SK-N-SH treated with all-trans-retinoic acid at 6 μM for 48 hours (cell line): ENCODE measurements around the gene SARNP.

Experiments used
- ATAC-seq: fragments of 200-7000 bp; cut with Tn5 transposase; 3 replicates; pipeline ENCODE4 v1.9.1; 2020; ENCODE audit warnings: mild to moderate bottlenecking, moderate library complexity
- ARNTL ChIP-seq: fragments of 450-650 bp; formaldehyde crosslinking; IDR thresholded peaks from 2 replicates; pipeline ENCODE4 v1.5.0; 2020; ENCODE audit warnings: low read depth, mild to moderate bottlenecking, moderate library complexity, borderline replicate concordance
- BACH2 ChIP-seq: fragments of 250-450 bp; sonication (Bioruptor Pico); IDR thresholded peaks from 2 replicates; pipeline ENCODE4 v1.9.0; 2021; ENCODE audit warnings: mild to moderate bottlenecking, borderline replicate concordance
- CSDC2 ChIP-seq: fragments of 250-450 bp; sonication (Bioruptor Pico); IDR thresholded peaks from 2 replicates; pipeline ENCODE4 v1.5.0; 2020; ENCODE audit warnings: mild to moderate bottlenecking, moderate library complexity
- ESRRG ChIP-seq: fragments of 250-450 bp; sonication (Bioruptor Pico); IDR thresholded peaks from 2 replicates; pipeline ENCODE4 v1.6.1; 2021; ENCODE audit warnings: mild to moderate bottlenecking
- GLIS3 ChIP-seq: fragments of 250-450 bp; sonication (Bioruptor Pico); IDR thresholded peaks from 2 replicates; pipeline ENCODE4 v1.5.0; 2020; ENCODE audit warnings: mild to moderate bottlenecking, moderate library complexity
- ISL1 ChIP-seq: fragments of 250-450 bp; sonication (Bioruptor Pico); IDR thresholded peaks from 2 replicates; pipeline ENCODE4 v2.1.2; 2022; ENCODE audit warnings: mild to moderate bottlenecking, moderate library complexity
- OSR1 ChIP-seq: fragments of 250-450 bp; sonication (Bioruptor Pico); IDR thresholded peaks from 2 replicates; pipeline ENCODE4 v1.8.0; 2022; ENCODE audit warnings: moderate library complexity, mild to moderate bottlenecking, inconsistent platforms
- PPARA ChIP-seq: fragments of 250-450 bp; sonication (Bioruptor Pico); IDR thresholded peaks from 2 replicates; pipeline ENCODE4 v1.5.0; 2020; ENCODE audit warnings: mild to moderate bottlenecking, borderline replicate concordance
- RARB ChIP-seq: fragments of 250-450 bp; sonication (Bioruptor Pico); IDR thresholded peaks from 2 replicates; pipeline ENCODE4 v1.8.0; 2021; ENCODE audit warnings: mild to moderate bottlenecking, moderate library complexity
- SNAI2 ChIP-seq: fragments of 250-450 bp; sonication (Bioruptor Pico); IDR thresholded peaks from 2 replicates; pipeline ENCODE4 v1.5.0; 2020; ENCODE audit warnings: mild to moderate bottlenecking, moderate library complexity
- TCF4 ChIP-seq: fragments of 250-450 bp; sonication (Bioruptor Pico); IDR thresholded peaks from 2 replicates; pipeline ENCODE4 v1.8.0; 2021; ENCODE audit warnings: mild to moderate bottlenecking, moderate library complexity, borderline replicate concordance
- TOX ChIP-seq: fragments of 250-450 bp; sonication (Bioruptor Pico); IDR thresholded peaks from 2 replicates; pipeline ENCODE4 v1.8.0; 2021; ENCODE audit warnings: mild to moderate bottlenecking, moderate library complexity, borderline replicate concordance
- ZC3H10 ChIP-seq: fragments of 250-450 bp; sonication (Bioruptor Pico); IDR thresholded peaks from 2 replicates; pipeline ENCODE4 v1.5.1; 2021; ENCODE audit warnings: mild to moderate bottlenecking, moderate library complexity
- ZFP30 ChIP-seq: fragments of 450-650 bp; formaldehyde crosslinking; IDR thresholded peaks from 2 replicates; pipeline ENCODE4 v1.5.0; 2022; ENCODE audit warnings: mild to moderate bottlenecking, moderate library complexity
- TF ChIP-seq, protein P1 (sequence below): fragments of 250-450 bp; sonication (Bioruptor Pico); IDR thresholded peaks from 2 replicates; pipeline ENCODE4 v1.8.0; 2020; ENCODE audit warnings: mild to moderate bottlenecking, moderate library complexity, borderline replicate concordance
- TF ChIP-seq, protein P2 (sequence below): fragments of 250-450 bp; sonication (Bioruptor Pico); IDR thresholded peaks from 2 replicates; pipeline ENCODE4 v1.5.1; 2020; ENCODE audit warnings: low read depth, mild to moderate bottlenecking, moderate library complexity
- TF ChIP-seq, protein P3 (sequence below): fragments of 250-450 bp; sonication (Bioruptor Pico); IDR thresholded peaks from 2 replicates; pipeline ENCODE4 v1.8.0; 2021; ENCODE audit warnings: low read depth, mild to moderate bottlenecking, moderate library complexity, borderline replicate concordance
- TF ChIP-seq, protein P4 (sequence below): fragments of 250-450 bp; sonication (Bioruptor Pico); IDR thresholded peaks from 2 replicates; pipeline ENCODE4 v1.5.1; 2021; ENCODE audit warnings: mild to moderate bottlenecking, moderate library complexity
- TF ChIP-seq, protein P5 (sequence below): fragments of 250-450 bp; sonication (Bioruptor Pico); IDR thresholded peaks from 2 replicates; pipeline ENCODE4 v1.5.0; 2020; ENCODE audit warnings: mild to moderate bottlenecking, moderate library complexity

Gene SARNP

DNA sequence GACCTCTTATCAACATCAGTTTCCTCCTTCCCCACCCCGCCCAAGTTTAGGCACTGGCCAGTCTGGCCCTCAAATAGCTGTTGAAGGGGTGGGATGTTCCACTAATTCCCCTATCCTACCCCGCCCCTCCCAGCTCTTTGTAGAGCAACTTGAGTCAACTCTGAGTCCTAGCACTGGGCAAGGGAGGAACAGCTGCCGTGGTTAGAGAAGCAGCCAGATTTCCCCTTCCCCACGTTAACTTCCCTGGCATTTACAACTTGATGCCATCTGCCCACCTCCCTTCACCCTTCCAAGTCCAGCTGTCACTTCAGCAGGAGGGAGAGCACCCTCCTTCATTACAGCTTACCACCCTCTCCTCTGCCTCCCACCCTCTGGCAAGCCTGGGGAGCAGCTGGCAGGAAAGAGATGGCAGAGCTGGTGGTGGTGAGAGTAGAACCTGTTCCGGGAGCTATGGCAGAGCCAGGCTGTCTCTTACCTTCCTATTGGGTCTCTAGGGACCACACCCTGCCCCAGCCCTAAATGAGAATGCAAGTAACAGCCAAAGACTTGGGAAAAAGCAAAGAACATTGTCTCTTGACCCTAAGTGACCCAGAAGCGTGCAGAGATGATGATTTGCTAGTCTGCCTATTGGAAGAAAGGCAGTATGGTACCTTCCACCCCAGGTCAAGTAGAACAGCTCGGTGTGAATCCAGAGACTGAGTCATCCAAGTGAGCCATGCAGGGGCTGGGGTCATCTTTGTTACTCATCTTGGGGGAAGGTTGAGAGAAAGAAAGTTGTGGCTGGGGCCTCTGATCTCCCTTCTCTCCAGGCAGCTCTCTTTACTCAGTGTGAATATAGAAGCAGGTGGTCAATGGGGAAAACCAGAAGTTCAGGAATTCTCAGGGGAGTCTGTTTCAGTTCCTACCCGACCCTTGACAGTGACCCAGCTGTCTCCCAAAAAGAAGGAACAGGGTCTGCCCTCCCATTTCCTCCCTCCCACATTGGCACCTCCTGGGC lies 100.2 kb downstream of the SARNP start:
- TF ChIP-seq GLIS3 (CRISPR knock-in tag) (no peak), PPARA (CRISPR knock-in tag) (no peak)
- TF ChIP-seq, protein P1, sequence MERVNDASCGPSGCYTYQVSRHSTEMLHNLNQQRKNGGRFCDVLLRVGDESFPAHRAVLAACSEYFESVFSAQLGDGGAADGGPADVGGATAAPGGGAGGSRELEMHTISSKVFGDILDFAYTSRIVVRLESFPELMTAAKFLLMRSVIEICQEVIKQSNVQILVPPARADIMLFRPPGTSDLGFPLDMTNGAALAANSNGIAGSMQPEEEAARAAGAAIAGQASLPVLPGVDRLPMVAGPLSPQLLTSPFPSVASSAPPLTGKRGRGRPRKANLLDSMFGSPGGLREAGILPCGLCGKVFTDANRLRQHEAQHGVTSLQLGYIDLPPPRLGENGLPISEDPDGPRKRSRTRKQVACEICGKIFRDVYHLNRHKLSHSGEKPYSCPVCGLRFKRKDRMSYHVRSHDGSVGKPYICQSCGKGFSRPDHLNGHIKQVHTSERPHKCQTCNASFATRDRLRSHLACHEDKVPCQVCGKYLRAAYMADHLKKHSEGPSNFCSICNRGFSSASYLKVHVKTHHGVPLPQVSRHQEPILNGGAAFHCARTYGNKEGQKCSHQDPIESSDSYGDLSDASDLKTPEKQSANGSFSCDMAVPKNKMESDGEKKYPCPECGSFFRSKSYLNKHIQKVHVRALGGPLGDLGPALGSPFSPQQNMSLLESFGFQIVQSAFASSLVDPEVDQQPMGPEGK (CRISPR knock-in tag), result no peak
- no peak for ATAC-seq

DNA sequence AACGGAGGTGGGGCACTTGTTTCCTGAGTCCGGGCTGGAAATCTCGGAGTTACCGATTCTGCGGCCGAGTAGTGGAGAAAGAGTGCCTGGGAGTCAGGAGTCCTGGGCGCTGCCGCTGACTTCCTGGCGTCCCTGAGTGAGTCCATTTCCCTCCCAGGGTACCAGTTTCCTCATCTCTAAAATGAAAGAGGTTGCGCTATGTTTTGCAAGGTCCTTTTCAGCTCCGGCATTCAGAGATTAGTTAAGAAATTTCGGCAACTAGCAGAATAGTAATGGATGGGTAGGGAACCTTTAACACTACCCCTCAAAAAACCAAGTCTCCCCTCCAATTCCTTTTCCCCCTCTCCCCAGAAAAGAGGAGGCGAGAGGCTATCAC lies 101.0 kb downstream of the SARNP start:
- TF ChIP-seq TCF4 (CRISPR knock-in tag), result no peak
- no peak for TF ChIP-seq ESRRG
- TF ChIP-seq, protein P2, sequence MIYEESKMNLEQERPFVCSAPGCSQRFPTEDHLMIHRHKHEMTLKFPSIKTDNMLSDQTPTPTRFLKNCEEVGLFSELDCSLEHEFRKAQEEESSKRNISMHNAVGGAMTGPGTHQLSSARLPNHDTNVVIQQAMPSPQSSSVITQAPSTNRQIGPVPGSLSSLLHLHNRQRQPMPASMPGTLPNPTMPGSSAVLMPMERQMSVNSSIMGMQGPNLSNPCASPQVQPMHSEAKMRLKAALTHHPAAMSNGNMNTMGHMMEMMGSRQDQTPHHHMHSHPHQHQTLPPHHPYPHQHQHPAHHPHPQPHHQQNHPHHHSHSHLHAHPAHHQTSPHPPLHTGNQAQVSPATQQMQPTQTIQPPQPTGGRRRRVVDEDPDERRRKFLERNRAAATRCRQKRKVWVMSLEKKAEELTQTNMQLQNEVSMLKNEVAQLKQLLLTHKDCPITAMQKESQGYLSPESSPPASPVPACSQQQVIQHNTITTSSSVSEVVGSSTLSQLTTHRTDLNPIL (CRISPR knock-in tag), result no peak
- TF ChIP-seq ZC3H10 (CRISPR knock-in tag), result no peak
- TF ChIP-seq, protein P3, sequence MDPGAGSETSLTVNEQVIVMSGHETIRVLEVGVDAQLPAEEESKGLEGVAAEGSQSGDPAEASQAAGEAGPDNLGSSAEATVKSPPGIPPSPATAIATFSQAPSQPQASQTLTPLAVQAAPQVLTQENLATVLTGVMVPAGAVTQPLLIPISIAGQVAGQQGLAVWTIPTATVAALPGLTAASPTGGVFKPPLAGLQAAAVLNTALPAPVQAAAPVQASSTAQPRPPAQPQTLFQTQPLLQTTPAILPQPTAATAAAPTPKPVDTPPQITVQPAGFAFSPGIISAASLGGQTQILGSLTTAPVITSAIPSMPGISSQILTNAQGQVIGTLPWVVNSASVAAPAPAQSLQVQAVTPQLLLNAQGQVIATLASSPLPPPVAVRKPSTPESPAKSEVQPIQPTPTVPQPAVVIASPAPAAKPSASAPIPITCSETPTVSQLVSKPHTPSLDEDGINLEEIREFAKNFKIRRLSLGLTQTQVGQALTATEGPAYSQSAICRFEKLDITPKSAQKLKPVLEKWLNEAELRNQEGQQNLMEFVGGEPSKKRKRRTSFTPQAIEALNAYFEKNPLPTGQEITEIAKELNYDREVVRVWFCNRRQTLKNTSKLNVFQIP (CRISPR knock-in tag), result no peak
- ATAC-seq, result peak; percentile 13

DNA sequence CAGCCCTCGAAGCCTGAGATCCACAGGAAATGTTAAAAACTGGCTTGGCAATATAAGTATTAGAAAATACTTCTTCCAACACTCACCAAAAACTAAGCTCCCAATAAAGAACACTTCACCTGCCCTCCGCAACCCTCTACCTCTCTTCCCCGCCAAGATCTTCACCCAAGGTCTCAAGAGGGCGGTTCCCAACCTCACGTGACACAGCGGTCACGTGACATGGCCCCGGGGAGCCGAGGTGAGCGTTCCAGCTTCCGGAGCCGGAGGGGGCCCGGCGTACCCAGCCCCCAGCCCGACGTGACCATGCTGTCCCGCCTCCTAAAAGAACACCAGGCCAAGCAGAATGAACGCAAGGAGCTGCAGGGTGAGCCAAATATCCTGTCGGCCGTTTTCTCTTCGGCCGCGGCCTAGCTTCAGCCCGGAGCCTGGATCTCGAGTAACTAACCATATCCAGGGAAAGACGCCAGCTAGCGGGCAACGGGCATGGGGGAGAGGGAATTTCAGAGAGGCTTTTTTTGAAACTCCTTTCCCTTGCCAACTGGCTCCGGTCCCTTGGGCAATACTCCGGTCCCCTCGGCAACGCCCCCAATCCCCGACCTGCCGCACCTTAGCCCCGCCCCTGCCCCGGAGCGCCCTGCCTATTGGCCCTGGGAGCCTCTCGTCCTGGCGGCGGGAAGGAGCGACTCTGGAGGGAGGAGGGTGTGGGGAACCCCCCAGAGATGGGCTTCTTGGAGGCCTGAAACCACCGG lies 101.5 kb downstream of the SARNP start, which contains the start of gene BLOC1S1:
Gene BLOC1S1, plus strand, starts transcription at position 214 of the 749 bp plus-strand sequence. Its CDS starts 6 bp downstream, at position 220.
- peak; percentile 82 for ATAC-seq
- TF ChIP-seq RARB (CRISPR knock-in tag) (no peak), ESRRG (no peak), PPARA (CRISPR knock-in tag) (no peak), BACH2 (CRISPR knock-in tag) (no peak), ISL1 (no peak), CSDC2 (CRISPR knock-in tag) (peak; percentile 89; the same call in 1 of the 2 replicates), TCF4 (CRISPR knock-in tag) (no peak), ZC3H10 (CRISPR knock-in tag) (no peak), SNAI2 (CRISPR knock-in tag) (no peak), TOX (CRISPR knock-in tag) (no peak), GLIS3 (CRISPR knock-in tag) (no peak), ARNTL (CRISPR knock-in tag) (no peak), OSR1 (CRISPR knock-in tag) (no peak), ZFP30 (CRISPR knock-in tag) (no peak)
- TF ChIP-seq, protein P1 (CRISPR knock-in tag), result peak; percentile 83; the same call in 1 of the 2 replicates
- TF ChIP-seq, protein P2 (CRISPR knock-in tag), result peak; percentile 30; the same call in 1 of the 2 replicates
- TF ChIP-seq, protein P4, sequence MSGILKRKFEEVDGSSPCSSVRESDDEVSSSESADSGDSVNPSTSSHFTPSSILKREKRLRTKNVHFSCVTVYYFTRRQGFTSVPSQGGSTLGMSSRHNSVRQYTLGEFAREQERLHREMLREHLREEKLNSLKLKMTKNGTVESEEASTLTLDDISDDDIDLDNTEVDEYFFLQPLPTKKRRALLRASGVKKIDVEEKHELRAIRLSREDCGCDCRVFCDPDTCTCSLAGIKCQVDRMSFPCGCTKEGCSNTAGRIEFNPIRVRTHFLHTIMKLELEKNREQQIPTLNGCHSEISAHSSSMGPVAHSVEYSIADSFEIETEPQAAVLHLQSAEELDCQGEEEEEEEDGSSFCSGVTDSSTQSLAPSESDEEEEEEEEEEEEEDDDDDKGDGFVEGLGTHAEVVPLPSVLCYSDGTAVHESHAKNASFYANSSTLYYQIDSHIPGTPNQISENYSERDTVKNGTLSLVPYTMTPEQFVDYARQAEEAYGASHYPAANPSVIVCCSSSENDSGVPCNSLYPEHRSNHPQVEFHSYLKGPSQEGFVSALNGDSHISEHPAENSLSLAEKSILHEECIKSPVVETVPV (CRISPR knock-in tag), result no peak
- TF ChIP-seq, protein P5, sequence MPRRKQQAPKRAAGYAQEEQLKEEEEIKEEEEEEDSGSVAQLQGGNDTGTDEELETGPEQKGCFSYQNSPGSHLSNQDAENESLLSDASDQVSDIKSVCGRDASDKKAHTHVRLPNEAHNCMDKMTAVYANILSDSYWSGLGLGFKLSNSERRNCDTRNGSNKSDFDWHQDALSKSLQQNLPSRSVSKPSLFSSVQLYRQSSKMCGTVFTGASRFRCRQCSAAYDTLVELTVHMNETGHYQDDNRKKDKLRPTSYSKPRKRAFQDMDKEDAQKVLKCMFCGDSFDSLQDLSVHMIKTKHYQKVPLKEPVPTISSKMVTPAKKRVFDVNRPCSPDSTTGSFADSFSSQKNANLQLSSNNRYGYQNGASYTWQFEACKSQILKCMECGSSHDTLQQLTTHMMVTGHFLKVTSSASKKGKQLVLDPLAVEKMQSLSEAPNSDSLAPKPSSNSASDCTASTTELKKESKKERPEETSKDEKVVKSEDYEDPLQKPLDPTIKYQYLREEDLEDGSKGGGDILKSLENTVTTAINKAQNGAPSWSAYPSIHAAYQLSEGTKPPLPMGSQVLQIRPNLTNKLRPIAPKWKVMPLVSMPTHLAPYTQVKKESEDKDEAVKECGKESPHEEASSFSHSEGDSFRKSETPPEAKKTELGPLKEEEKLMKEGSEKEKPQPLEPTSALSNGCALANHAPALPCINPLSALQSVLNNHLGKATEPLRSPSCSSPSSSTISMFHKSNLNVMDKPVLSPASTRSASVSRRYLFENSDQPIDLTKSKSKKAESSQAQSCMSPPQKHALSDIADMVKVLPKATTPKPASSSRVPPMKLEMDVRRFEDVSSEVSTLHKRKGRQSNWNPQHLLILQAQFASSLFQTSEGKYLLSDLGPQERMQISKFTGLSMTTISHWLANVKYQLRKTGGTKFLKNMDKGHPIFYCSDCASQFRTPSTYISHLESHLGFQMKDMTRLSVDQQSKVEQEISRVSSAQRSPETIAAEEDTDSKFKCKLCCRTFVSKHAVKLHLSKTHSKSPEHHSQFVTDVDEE, result peak; percentile 71; the same call in 1 of the 2 replicates
- TF ChIP-seq, protein P3 (CRISPR knock-in tag), result no peak; the same call in 1 of the 2 replicates
